ENCODE results near the gene COG4.

COG4 gene

GRCh38 chr16:70480127-70481105 is 42.9 kb downstream of the COG4 start:
- DNase-seq (ENCODE audit: low read depth in 2 of 3, low spot score in 1 of 3), result no peak

DNA sequence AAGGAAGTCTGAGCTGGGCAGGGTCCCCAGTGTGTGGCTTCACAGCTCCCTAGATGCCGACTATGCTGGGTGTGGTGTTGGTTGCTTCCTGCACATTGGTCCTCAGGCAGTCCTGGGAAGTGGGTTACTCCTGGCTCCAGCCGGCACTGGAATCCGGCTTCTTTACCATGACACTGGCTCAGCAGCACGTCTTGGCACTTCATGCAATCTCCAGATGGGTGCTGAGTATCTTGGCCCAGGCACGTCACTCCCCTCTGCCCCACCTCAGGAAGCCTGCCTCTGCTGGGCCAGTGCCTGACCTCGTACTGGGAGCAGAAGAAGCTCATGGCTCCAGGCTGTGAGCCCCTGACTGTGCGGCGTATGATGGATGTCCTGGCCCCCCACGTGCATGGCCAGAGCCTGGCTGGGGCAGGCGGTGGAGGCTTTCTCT is 44.4 kb downstream of the COG4 start:
- no peak for DNase-seq (ENCODE audit: low read depth in 2 of 3, low spot score in 1 of 3)

DNA sequence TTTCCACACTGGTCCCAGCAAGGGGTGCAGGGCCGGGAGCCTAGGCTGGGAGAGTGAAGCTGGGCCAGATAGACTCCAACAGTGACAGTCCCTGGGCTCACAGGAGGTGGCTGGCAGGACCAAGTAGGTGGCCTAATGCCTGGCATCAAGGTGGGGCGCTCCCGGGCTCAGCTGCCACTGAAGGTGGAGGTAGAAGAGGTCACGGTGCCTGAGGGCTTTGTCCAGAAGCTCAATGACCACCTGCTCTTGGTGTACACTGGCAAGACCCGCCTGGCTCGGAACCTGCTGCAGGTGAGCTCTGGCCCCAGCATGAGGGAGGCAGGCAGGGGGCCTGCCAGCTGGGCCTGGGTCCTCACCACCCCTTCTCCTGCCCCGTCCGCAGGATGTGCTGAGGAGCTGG is 45.2 kb downstream of the COG4 start:
- no peak for DNase-seq (ENCODE audit: low read depth in 2 of 3, low spot score in 1 of 3)

DNA sequence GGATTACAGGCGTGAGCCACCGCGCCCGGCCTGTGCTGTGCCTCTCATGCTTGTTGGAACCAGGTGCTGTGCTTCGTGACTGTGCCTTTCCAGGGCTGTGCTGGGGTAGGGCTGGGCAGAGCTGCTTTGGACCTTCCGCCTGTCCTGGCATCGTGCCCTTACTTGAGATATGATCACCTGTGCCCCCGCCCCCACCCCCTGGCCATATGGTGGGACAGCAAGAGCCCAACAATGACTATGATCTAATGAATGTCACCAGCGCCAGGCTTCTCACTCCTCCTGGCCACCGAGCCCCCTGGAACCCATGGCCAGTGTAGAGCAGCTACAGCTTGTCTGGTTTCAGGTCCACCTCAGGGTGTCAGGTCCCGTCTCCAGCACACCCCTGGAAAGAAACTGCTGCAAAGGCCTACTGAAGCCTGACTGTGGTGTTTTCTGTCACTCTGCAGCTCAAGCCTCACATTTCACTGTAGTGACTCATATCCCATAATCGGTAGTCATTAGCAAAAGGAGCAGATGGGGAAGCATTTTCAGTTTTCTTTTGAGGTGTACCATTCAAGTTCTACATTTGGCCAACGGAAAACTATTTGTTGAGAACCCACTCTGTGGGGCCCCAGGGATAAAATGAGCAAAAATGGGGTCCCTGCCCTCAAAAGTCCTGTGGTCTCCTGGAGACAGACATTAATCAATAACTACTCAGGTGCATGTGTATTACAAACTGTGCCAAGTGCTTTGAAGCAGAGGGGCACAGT is 46.9 kb downstream of the COG4 start:
- DNase-seq (ENCODE audit: low read depth in 2 of 3, low spot score in 1 of 3), result peak; percentile 30 to 42 (median 37)

DNA sequence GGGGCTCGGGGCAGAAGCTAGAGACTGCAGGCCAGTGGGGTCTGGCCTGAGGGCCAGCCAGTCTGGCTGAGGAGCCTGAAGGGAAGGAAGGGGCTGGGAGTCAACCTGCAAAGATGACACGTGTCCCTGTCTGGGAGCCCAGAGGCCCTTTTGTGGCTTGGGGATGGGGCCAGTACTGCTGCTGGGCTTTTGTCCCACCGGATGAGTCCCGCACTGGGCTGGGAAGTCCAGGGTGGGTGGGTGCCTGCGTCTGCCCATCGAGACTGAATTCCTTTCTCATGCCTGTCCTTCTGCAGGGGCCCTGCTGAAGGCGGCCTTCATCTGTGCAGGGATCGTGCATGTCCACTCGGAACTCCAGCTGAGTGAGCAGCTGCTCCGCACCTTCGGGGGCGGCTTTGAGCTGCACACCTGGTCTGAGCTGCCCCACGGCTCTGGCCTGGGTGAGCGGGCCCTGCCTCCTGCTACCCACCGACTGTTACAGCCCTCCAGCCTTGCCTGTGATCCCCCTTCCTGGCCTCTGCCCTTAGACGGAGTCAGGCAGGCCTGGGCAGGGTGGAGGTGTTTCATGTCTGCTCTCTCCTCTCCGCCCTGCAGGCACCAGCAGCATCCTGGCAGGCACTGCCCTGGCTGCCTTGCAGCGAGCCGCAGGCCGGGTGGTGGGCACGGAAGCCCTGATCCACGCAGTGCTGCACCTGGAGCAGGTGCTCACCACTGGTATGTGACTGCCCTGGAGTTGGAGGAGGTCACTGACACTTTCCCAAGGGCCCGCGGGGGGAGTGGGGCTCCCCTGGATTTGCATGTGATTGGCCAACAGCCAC is 48.1 kb downstream of the COG4 start:
- DNase-seq (ENCODE audit: low read depth in 2 of 3, low spot score in 1 of 3), result no peak

DNA sequence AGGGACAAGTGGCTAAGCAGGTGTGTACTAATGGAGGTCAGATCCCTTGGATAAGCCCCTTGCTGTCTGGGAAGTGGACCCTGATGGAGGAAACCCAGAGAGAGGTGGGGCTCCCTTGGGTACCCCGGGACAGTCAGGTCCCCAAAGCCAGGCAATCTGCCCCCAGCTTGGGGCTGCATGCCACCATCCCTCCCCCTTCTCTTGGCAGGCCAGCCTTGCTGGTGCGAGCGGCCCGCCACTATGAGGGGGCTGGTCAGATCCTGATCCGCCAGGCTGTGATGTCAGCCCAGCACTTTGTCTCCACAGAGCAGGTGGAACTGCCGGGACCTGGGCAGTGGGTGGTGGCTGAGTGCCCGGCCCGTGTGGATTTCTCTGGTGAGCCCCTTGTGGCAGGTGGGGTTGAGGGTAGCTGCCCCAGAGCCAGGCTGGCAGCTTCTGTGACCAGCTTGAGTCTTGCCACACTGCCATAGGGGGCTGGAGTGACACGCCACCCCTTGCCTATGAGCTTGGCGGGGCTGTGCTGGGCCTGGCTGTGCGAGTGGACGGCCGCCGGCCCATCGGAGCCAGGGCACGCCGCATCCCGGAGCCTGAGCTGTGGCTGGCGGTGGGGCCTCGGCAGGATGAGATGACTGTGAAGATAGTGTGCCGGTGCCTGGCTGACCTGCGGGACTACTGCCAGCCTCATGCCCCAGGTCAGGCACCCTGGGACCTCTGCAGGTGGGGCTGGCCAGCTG is 48.9 kb downstream of the COG4 start:
- no peak for DNase-seq (ENCODE audit: low read depth in 2 of 3, low spot score in 1 of 3)

DNA sequence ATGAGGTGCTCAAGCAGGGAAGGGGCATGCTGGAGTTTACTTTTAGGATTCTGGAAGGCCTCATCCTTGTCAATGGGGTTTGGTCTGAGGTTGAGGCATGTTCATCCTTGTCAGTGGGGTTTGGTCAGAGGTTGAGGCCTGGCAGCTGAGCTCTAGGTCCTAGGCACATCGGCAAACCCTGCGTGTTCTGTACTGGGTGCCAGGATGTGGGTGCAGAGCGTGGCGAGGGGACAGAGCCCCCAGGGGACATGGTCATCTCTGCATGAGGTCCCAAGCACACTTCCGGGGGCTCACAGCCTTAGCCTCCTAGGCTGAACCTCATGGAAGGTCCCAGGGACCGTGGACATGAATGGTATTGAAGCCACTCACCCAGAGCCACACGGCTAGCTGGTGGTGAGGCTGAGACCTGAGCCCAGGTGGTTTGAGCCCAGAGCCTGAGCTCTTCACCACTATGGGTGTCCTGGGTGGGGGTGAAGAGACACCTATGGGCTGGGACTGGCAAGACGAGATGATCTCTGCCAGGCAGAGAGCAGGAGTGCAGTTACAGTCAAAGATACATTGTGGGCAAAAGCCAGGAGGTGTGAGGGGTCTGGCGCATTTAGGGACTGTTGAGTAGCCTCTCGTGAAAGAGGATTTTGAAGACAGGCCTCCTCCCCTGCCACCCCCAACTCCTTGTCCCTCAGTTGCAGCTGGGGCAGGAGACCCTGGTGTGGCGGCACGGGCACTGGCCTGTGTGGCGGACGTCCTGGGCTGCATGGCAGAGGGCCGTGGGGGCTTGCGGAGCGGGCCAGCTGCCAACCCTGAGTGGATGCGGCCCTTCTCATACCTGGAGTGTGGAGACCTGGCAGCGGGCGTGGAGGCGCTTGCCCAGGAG is 49.7 kb downstream of the COG4 start:
- DNase-seq (ENCODE audit: low read depth in 2 of 3, low spot score in 1 of 3), result no peak

- no peak for DNase-seq (ENCODE audit: low read depth in 2 of 3, low spot score in 1 of 3)
These were observed 50.4 kb downstream of the COG4 start for GRCh38 chr16:70472786-70473433.

GRCh38 chr16:70470927-70471341 is 52.4 kb downstream of the COG4 start:
- no peak for DNase-seq (ENCODE audit: low read depth in 2 of 3, low spot score in 1 of 3)

GRCh38 chr16:70470141-70470926 is 53.0 kb downstream of the COG4 start:
- no peak for DNase-seq (ENCODE audit: low read depth in 2 of 3, low spot score in 1 of 3)

- DNase-seq (ENCODE audit: low read depth in 2 of 3, low spot score in 1 of 3), result no peak
These were observed 54.4 kb downstream of the COG4 start for GRCh38 chr16:70468776-70469525.

- no peak for DNase-seq (ENCODE audit: low read depth in 2 of 3, low spot score in 1 of 3)
These were observed 55.7 kb downstream of the COG4 start for GRCh38 chr16:70467608-70468007.

- DNase-seq (ENCODE audit: low read depth in 2 of 3, low spot score in 1 of 3), result no peak
These were observed 56.2 kb downstream of the COG4 start for GRCh38 chr16:70467113-70467512.

DNA sequence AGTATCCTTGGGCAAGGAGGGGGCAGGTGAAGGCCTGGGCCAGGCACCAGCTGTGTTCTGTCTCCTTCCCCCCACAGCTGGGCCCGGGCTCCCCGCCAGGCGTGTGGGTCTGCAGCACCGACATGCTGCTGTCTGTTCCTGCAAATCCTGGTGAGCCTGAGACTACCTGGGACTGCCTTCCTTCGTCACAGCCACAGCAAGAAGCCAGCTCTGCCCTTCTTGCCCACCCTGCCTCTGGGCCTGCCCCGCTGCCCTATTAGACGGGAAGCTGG is 56.6 kb downstream of the COG4 start:
- no peak for DNase-seq (ENCODE audit: low read depth in 2 of 3, low spot score in 1 of 3)

- no peak for DNase-seq (ENCODE audit: low read depth in 2 of 3, low spot score in 1 of 3)
These were observed 57.2 kb downstream of the COG4 start for GRCh38 chr16:70465999-70466804.

DNA sequence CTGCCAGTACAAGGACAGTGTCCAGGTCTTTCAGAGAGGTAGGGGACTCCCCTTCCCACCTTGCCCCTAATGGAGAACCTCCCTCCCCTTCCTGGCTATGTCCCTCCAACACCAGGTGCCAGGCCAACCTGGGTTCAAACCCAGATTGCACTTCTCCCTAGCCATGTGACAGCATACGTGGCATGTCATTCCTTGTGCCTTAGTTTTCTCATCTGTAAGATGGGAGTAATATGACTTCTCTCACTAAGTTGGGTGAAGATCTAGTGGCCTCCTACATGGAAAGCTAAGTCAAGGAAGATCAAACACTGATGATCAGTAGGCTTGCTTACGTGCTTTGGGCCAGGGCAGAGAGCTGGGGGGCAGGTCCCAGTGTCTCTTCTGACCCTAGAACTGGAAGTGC is 60.1 kb downstream of the COG4 start:
- no peak for DNase-seq (ENCODE audit: low read depth in 2 of 3, low spot score in 1 of 3)

- DNase-seq (ENCODE audit: low read depth in 2 of 3, low spot score in 1 of 3), result no peak
These were observed 62.6 kb downstream of the COG4 start for GRCh38 chr16:70460737-70461261.

Data from stimulated activated CD4-positive, alpha-beta T cell treated with anti-CD3 and anti-CD28 coated beads, Interleukin-12 subunit alpha, Interleukin-12 subunit beta, amount 100 ng/mL, for 48 hours (primary cell).